ENCODE measurements around the gene NUTM2G.
"Not testable (repeated sequence)": the region's sequence is repeated elsewhere in the genome, so short reads cannot be mapped to it uniquely, and the experiment has no call there.

DNA sequence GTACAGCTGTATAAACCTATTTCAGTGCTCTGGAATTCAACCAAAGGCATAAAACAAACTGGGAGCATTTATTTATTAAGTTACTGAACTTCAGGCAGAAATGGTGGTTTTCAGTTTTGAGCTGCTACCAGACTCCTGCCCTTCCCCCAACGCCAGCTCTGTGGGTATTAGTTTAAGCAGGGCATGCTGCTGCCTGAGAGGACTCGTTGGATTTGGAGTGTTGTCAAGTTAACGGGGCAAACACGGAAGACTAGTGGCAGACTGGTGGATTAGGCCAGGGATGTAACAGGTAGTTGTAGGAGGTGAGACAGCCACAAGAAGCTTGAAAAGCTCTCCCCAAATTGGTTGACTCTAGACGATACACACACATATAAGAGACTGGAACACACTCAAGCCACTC, 38.9 kb downstream of the NUTM2G start:
- TF ChIP-seq POLR2AphosphoS5, EP300, POLR2A (IDR thresholded peaks at IDR 0.05): not testable (repeated sequence)
- TF ChIP-seq, protein P1, sequence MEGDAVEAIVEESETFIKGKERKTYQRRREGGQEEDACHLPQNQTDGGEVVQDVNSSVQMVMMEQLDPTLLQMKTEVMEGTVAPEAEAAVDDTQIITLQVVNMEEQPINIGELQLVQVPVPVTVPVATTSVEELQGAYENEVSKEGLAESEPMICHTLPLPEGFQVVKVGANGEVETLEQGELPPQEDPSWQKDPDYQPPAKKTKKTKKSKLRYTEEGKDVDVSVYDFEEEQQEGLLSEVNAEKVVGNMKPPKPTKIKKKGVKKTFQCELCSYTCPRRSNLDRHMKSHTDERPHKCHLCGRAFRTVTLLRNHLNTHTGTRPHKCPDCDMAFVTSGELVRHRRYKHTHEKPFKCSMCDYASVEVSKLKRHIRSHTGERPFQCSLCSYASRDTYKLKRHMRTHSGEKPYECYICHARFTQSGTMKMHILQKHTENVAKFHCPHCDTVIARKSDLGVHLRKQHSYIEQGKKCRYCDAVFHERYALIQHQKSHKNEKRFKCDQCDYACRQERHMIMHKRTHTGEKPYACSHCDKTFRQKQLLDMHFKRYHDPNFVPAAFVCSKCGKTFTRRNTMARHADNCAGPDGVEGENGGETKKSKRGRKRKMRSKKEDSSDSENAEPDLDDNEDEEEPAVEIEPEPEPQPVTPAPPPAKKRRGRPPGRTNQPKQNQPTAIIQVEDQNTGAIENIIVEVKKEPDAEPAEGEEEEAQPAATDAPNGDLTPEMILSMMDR (IDR thresholded peaks at IDR 0.05): not testable (repeated sequence)

All from stomach (tissue), 4 donors.